NT2/D1 (cell line): ENCODE data around the gene SDCCAG8.

ENCODE experiments used
- DNase-seq: peaks from one replicate; pipeline ENCODE4 v3.0.0-alpha.2; 2011; ENCODE audit warnings: low read depth, low spot score
- H3K27me3 ChIP-seq: 2 replicates; pipeline ENCODE4 v1.6.0; 2011; ENCODE audit warnings: mild to moderate bottlenecking; ENCODE audit not compliant: insufficient read length, insufficient read depth
- H3K36me3 ChIP-seq: 2 replicates; pipeline ENCODE4 v1.6.1; 2011; ENCODE audit warnings: mild to moderate bottlenecking, low read length, mixed read lengths; ENCODE audit not compliant: insufficient read depth, insufficient read length
- H3K4me1 ChIP-seq: 2 replicates; pipeline ENCODE4 v1.5.1; 2011; ENCODE audit not compliant: insufficient read depth, insufficient read length
- H3K4me3 ChIP-seq: 2 replicates; pipeline ENCODE4 v1.5.1; 2011; ENCODE audit warnings: low read depth; ENCODE audit not compliant: insufficient read length
- H3K9ac ChIP-seq: 2 replicates; pipeline ENCODE4 v1.6.0; 2011; ENCODE audit warnings: low read depth; ENCODE audit not compliant: insufficient read length
- H3K9me3 ChIP-seq: 2 replicates; pipeline ENCODE4 v1.5.1; 2011; ENCODE audit warnings: mild to moderate bottlenecking, low read length; ENCODE audit not compliant: insufficient read depth
- SUZ12 ChIP-seq: IDR thresholded peaks from 2 replicates; pipeline ENCODE4 v1.6.1; 2011; ENCODE audit not compliant: insufficient read length, insufficient read depth; ENCODE audit errors: extremely low read depth
- YY1 ChIP-seq: IDR thresholded peaks from 2 replicates; pipeline ENCODE4 v1.6.1; 2011; ENCODE audit not compliant: insufficient read length, insufficient read depth
- ZNF274 ChIP-seq: IDR thresholded peaks from 2 replicates; pipeline ENCODE4 v1.6.1; 2011; ENCODE audit warnings: mild to moderate bottlenecking, low read depth, low read length

The SDCCAG8 gene

GRCh38 chr1:243449373-243449772, 193.5 kb downstream of the SDCCAG8 start:
- Histone ChIP-seq H3K9me3 (no peaks in the 10 kb centered on the region), H3K27me3 (no peaks in the 10 kb centered on the region), H3K36me3 (no peaks in the 10 kb centered on the region), H3K4me1 (no peaks in the 10 kb centered on the region), H3K9ac (no peak overlapping the region), H3K4me3 (no peak overlapping the region)
- no peak for DNase-seq
- TF ChIP-seq ZNF274 (no peak), YY1 (no peak), SUZ12 (no peak)

DNA sequence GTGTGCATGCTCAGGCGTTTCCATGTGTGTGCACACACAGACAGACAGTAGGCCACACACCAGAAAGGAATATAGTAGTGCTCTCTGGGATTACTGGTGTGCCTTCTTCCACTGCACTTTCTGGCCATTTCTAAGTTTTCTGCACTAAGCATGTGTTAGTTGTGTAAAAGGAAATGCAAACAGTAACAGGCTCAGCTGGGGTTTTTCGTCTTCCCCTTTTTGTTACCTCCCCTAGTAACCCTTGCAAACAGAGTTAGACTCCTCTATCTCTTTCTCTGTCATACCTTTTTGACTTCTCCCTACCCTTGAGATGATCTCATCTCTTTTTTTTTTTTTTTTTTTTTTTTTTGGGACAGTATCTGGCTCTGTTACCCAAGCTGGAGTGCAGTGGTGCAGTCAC, 196.3 kb downstream of the SDCCAG8 start:
- no peaks in the 10 kb centered on the region for H3K9me3 ChIP-seq
- H3K9ac ChIP-seq, result no peak overlapping the region
- H3K4me1 ChIP-seq, result no peaks in the 10 kb centered on the region
- no peaks in the 10 kb centered on the region for H3K36me3 ChIP-seq
- H3K27me3 ChIP-seq, result no peaks in the 10 kb centered on the region
- TF ChIP-seq YY1, result no peak
- no peak for TF ChIP-seq ZNF274
- TF ChIP-seq SUZ12, result no peak
- no peak for DNase-seq
- no peak overlapping the region for H3K4me3 ChIP-seq

- no peaks in the 10 kb centered on the region for H3K4me1 ChIP-seq
- no peak for TF ChIP-seq YY1
- TF ChIP-seq SUZ12, result no peak
- TF ChIP-seq ZNF274, result no peak
Observed at GRCh38 chr1:243454328-243454997, 198.6 kb downstream of the SDCCAG8 start.

DNA sequence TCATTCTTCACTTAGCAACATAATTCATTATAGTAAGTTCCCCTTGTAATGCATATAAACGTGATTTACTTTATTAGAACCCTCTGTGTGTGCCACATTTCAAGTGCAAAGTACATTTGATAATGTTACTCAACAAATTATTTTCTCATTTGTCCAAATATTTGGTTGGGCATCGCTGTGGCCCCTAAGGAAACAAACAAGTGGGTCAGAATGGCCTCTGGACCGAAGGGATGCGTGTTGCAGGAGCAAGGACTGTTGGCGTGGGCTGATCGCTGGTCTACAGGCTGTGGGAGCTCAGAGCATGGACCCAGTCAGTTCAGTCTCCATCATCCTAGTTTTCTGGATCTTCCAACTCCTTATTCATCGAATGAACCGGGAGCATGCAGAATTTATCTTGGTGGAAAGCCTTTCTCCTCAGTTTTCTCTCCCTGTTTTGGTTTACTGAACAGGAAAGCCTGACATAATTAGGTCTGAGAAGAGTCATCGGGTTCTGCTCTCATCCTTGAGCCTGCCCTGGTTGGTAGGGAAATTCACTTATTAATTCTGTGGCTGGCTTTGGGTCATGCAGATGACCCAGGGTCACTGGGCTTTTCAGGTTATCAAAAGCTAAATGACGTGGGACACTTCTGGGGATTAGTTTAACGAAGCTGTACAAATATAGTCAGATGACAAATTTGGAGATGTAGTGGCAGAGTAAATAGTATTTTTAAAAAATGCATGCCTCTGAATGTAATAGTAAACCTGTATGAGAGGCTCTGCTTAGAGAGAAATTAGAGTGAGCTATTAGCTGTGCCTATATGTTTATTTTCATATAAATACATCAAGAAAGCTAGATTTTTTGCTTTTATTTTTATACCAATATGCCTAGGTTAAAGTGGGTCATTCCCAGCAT, 200.2 kb downstream of the SDCCAG8 start:
- no peak overlapping the region for H3K9ac ChIP-seq
- no peaks in the 10 kb centered on the region for H3K4me1 ChIP-seq
- no peak for TF ChIP-seq SUZ12
- TF ChIP-seq ZNF274, result no peak
- TF ChIP-seq YY1, result no peak
- H3K9me3 ChIP-seq, result no peaks in the 10 kb centered on the region
- DNase-seq, result no peak
- H3K27me3 ChIP-seq, result no peaks in the 10 kb centered on the region
- no peak overlapping the region for H3K4me3 ChIP-seq
- H3K36me3 ChIP-seq, result no peaks in the 10 kb centered on the region

More at GRCh38 chr1:243454328-243454997, 198.6 kb downstream of the SDCCAG8 start:
- Histone ChIP-seq H3K27me3 (no peaks in the 10 kb centered on the region), H3K9ac (no peak overlapping the region), H3K9me3 (no peaks in the 10 kb centered on the region), H3K4me3 (no peak overlapping the region), H3K36me3 (no peaks in the 10 kb centered on the region)
- no peak for DNase-seq

GRCh38 chr1:243457363-243457982, 201.6 kb downstream of the SDCCAG8 start:
- Histone ChIP-seq H3K4me3 (no peak overlapping the region), H3K9me3 (no peaks in the 10 kb centered on the region), H3K36me3 (no peaks in the 10 kb centered on the region), H3K4me1 (no peaks in the 10 kb centered on the region), H3K27me3 (no peaks in the 10 kb centered on the region), H3K9ac (no peak overlapping the region)
- TF ChIP-seq SUZ12, result no peak
- TF ChIP-seq YY1, result no peak
- no peak for TF ChIP-seq ZNF274
- DNase-seq, result no peak

- TF ChIP-seq SUZ12 (no peak), YY1 (no peak), ZNF274 (no peak)
- Histone ChIP-seq H3K36me3 (no peaks in the 10 kb centered on the region), H3K4me3 (no peak overlapping the region), H3K9me3 (no peaks in the 10 kb centered on the region), H3K27me3 (no peaks in the 10 kb centered on the region), H3K9ac (no peak overlapping the region), H3K4me1 (no peaks in the 10 kb centered on the region)
- no peak for DNase-seq
Observed at GRCh38 chr1:243459059-243459458, 203.2 kb downstream of the SDCCAG8 start.

GRCh38 chr1:243461700-243462099, 205.9 kb downstream of the SDCCAG8 start:
- Histone ChIP-seq H3K27me3 (no peaks in the 10 kb centered on the region), H3K36me3 (no peaks in the 10 kb centered on the region), H3K9ac (no peak overlapping the region), H3K4me1 (no peaks in the 10 kb centered on the region), H3K9me3 (no peaks in the 10 kb centered on the region), H3K4me3 (no peak overlapping the region)
- no peak for DNase-seq
- TF ChIP-seq ZNF274 (no peak), SUZ12 (no peak), YY1 (no peak)
